ENCODE results near the gene PIAS4.
"Not testable (repeated sequence)": the region's sequence is repeated elsewhere in the genome, so short reads cannot be mapped to it uniquely, and the experiment has no call there.

Gene PIAS4

GRCh38 chr19:4007021-4007835 lies at the start of gene PIAS4:
Gene PIAS4 (plus strand): TSS chr19:4007736. CDS start chr19:4007761, 25 bp downstream.
- peak; percentile 92 for DNase-seq
- in situ Hi-C loops (cut with HindIII; ENCODE audit: low pct_ligation_motif_present, low pct_unique_long_range_greater_than_20kb, low sequenced_read_pairs), result no loop called here

GRCh38 chr19:3958836-3959765 lies 48.4 kb upstream of the PIAS4 start:
- in situ Hi-C loops (cut with HindIII; ENCODE audit: low pct_ligation_motif_present, low pct_unique_long_range_greater_than_20kb, low sequenced_read_pairs), result no loop called here
- no peak for DNase-seq

GRCh38 chr19:3959766-3960131 lies 47.8 kb upstream of the PIAS4 start:
- DNase-seq, result no peak
- in situ Hi-C loops (cut with HindIII; ENCODE audit: low pct_ligation_motif_present, low pct_unique_long_range_greater_than_20kb, low sequenced_read_pairs), result no loop called here

- no peak for DNase-seq
- in situ Hi-C loops (cut with HindIII; ENCODE audit: low pct_ligation_motif_present, low pct_unique_long_range_greater_than_20kb, low sequenced_read_pairs), result no loop called here
These were observed 46.5 kb upstream of the PIAS4 start for GRCh38 chr19:3961007-3961406.

- in situ Hi-C loops (cut with HindIII; ENCODE audit: low pct_ligation_motif_present, low pct_unique_long_range_greater_than_20kb, low sequenced_read_pairs), result no loop called here
- DNase-seq, result no peak
These were observed 43.9 kb upstream of the PIAS4 start for GRCh38 chr19:3963458-3964255.

- DNase-seq, result no peak
- in situ Hi-C loops (cut with HindIII; ENCODE audit: low pct_ligation_motif_present, low pct_unique_long_range_greater_than_20kb, low sequenced_read_pairs), result no loop called here
These were observed 43.0 kb upstream of the PIAS4 start for GRCh38 chr19:3964256-3965194.

GRCh38 chr19:3966051-3967017 lies 41.2 kb upstream of the PIAS4 start:
- in situ Hi-C loops (cut with HindIII; ENCODE audit: low pct_ligation_motif_present, low pct_unique_long_range_greater_than_20kb, low sequenced_read_pairs), result no loop called here
- no peak for DNase-seq

- in situ Hi-C loops (cut with HindIII; ENCODE audit: low pct_ligation_motif_present, low pct_unique_long_range_greater_than_20kb, low sequenced_read_pairs); DNase-seq: not testable (repeated sequence)
These were observed 39.6 kb upstream of the PIAS4 start for GRCh38 chr19:3967983-3968382.

- DNase-seq, result peak; percentile 97
- in situ Hi-C loops (cut with HindIII; ENCODE audit: low pct_ligation_motif_present, low pct_unique_long_range_greater_than_20kb, low sequenced_read_pairs), result no loop called here
These were observed 38.7 kb upstream of the PIAS4 start for GRCh38 chr19:3968556-3969434.

- peak; percentile 74 for DNase-seq
- in situ Hi-C loops (cut with HindIII; ENCODE audit: low pct_ligation_motif_present, low pct_unique_long_range_greater_than_20kb, low sequenced_read_pairs), result no loop called here
These were observed 37.9 kb upstream of the PIAS4 start for GRCh38 chr19:3969435-3970312.

GRCh38 chr19:3970313-3970807 lies 37.2 kb upstream of the PIAS4 start:
- in situ Hi-C loops (cut with HindIII; ENCODE audit: low pct_ligation_motif_present, low pct_unique_long_range_greater_than_20kb, low sequenced_read_pairs), result no loop called here
- no peak for DNase-seq

- peak; percentile 96 for DNase-seq
- in situ Hi-C loops (cut with HindIII; ENCODE audit: low pct_ligation_motif_present, low pct_unique_long_range_greater_than_20kb, low sequenced_read_pairs), result no loop called here
These were observed 36.5 kb upstream of the PIAS4 start, which contains the start of gene DAPK3 for GRCh38 chr19:3970808-3971598. Gene DAPK3 (minus strand): TSS chr19:3971099. CDS start chr19:3969735, 1,364 bp downstream.

GRCh38 chr19:3975144-3975543 lies 32.4 kb upstream of the PIAS4 start:
- in situ Hi-C loops (cut with HindIII; ENCODE audit: low pct_ligation_motif_present, low pct_unique_long_range_greater_than_20kb, low sequenced_read_pairs), result no loop called here
- DNase-seq, result no peak

GRCh38 chr19:3975637-3976087 lies 31.9 kb upstream of the PIAS4 start:
- no peak for DNase-seq
- in situ Hi-C loops (cut with HindIII; ENCODE audit: low pct_ligation_motif_present, low pct_unique_long_range_greater_than_20kb, low sequenced_read_pairs), result no loop called here

Measured in ACHN (cell line).